GM18873 (cell line): ENCODE measurements around the gene CCSER2.

Experiments used
- ATAC-seq: cut with Tn5 transposase; IDR thresholded peaks from one replicate; pipeline ENCODE4 v1.9.1; 2021; ENCODE audit warnings: mild to moderate bottlenecking, moderate library complexity, moderate number of reproducible peaks; ENCODE audit not compliant: unreplicated experiment, low FRiP score

Gene CCSER2

GRCh38 chr10:84540617-84541288 is 212.4 kb downstream of the CCSER2 start:
- no peak for ATAC-seq

- no peak for ATAC-seq
Observed at GRCh38 chr10:84541289-84541637, 212.9 kb downstream of the CCSER2 start.

DNA sequence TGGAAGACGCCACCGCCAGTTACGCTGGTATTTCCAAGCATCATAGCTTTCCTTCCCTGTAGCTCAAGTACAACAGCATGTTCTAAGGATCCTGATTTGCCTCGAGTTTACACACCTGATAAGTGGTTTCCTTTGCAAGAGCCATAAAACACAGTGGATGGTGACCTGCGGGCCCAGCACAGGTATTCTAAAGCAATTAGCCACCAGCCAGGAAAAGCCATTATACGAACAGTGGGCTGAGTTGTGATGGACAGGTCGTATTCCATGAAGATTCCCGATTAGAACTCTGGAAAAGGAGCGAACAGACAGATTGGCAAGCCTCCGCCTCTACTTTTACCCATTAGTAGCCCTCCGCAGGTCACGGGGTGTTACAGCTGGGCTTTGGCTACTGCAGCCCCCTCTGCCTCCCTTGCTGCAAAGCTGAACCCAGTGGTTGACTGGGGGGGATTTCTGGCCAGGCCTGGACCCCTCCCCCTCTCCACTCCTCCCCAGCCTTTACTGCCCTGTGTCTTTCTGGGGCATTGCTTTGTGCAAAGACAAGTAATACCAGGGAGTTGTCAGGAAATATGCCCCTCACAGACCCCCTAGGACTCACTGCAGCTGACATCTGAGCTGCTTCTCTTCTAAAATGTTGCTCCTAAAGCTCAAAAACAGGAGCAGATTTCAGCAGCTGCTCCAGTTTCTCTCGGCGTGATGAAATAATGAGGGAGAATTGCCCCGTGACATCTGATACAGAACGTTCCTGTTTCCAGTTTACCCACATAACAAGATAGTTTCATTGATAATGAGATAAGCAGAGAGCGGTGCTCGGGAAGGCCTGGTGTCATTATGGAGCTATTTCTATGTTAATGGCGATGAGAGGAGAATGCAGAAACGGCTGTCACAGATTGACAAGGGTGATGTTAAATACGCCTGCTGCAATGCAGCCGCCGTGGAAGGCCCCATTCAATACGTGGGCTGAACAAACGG is 214.4 kb downstream of the CCSER2 start:
- no peak for ATAC-seq

GRCh38 chr10:84543948-84544347 is 215.6 kb downstream of the CCSER2 start:
- no peak for ATAC-seq

DNA sequence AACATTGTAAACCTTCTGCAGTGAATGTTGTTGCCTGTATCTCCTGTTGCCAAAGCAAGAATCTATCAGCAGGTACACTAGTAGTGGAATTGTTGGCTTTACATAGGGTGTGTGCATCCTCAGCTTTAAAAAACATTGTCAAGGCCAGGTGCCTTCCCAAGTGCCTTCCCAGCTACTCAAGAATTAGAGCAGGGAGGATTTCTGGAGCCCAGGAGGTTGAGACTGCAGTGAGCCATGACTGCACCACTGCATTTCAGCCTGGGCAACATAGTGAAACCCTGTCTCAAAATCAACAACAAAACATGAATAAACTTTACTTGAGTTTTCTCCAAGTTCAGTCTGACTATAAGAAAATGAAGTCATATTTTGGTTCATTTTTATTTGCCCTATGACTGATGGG is 217.3 kb downstream of the CCSER2 start:
- no peak for ATAC-seq

GRCh38 chr10:84546609-84547008 is 218.2 kb downstream of the CCSER2 start:
- no peak for ATAC-seq

DNA sequence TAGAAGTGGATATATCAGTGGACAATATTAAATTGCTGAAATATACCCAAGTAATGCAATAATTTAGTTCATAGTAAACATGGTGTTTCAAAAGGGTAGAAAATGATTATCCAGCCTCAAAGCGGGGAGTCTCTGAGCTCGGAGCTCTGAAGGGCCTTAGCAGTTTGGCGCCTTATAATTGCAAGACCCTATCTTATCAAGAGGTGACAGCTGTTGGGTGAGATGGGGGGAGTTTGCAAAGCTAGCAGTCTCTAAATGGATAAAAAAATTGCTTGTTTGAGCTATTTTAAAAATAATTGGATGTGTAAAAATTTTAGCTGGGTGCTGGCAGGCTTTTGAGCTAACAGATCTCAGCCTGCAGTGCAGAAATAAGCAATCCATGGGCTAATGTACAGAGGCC is 219.2 kb downstream of the CCSER2 start:
- no peak for ATAC-seq

GRCh38 chr10:84548869-84549268 is 220.5 kb downstream of the CCSER2 start:
- ATAC-seq, result no peak

- no peak for ATAC-seq
Observed at GRCh38 chr10:84549368-84550165, 221.2 kb downstream of the CCSER2 start.

DNA sequence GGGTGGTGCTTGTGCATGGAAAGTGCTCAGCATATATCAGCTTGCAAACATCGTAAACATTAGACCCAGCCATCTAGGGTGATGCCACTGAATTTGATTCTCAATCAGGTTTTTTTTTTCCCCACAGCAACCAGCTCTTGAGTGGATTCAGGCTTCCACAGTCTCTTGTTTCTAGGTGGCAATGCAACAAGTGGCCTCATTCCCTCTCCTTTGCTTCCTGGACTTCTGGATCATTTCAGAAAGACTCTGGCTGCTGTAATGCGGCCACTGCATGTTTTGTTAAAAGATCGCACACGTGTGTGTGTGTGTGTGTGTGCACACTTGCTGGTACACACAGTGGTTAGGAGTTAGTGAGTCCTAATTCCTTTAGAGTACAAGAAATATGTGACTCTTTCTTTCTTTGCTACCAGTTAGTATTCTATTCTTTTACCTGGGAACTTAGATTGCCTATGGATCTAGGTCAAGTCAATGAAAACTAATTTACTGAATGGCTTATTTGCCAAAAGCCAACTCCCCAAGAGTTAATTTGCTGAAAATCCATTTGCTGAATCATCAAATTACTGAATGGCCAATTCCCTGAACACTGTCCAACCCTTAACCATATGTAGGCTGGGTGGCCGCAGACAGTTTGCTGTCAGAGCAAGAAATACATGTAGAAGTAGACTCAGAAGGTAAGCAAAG is 222.5 kb downstream of the CCSER2 start:
- ATAC-seq, result no peak

DNA sequence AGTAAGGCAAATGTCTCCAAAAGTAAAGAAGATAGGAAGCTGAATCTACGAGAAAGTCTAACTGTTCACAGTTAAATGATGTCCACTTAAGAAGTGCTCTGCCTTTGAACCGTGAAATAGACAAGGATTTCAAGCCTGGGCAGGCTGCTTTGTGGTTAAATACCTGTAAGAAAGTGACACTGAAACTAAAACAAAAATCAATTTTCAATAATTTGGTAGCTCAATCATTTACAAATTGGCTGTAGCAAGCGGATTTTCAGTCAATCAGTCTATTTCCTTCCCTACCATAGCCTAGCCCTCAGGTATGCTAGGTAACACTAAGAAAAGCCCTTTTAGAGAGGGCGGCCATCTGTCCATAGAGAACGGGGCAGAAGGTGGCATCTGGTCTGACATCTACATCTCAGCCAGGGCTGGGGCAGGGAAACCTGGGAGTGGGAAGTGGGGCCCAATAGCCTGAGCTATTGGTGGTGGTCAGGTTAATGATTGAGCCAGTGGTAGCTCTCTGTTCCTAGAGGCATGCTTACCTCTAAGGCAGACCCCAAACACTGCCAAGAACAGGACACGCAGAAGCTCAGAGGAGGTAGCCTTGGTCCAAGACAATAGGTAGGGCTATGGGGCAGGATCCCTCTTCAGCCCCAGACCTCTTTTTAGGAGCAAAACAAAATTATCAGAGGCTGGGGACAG is 223.2 kb downstream of the CCSER2 start:
- ATAC-seq, result peak; percentile 62

DNA sequence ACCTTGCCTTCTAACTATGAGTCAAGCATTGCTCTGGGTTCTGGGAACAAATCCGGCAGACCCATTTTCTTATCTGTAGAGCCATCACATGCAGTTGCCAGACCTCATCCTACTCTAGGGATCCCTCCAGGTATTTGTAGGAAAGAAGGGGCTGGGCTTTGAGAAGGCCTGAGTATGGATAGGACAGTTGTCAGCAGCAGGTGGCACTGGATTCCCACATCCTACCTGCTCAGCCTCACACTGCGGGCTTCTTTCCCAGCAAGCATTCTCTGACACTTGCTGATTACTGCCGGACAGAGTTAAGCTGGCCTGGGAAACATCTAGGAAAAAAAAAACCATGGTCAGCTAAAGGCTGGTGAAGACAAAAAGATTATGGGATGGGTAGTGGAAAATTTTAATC is 224.1 kb downstream of the CCSER2 start:
- no peak for ATAC-seq

DNA sequence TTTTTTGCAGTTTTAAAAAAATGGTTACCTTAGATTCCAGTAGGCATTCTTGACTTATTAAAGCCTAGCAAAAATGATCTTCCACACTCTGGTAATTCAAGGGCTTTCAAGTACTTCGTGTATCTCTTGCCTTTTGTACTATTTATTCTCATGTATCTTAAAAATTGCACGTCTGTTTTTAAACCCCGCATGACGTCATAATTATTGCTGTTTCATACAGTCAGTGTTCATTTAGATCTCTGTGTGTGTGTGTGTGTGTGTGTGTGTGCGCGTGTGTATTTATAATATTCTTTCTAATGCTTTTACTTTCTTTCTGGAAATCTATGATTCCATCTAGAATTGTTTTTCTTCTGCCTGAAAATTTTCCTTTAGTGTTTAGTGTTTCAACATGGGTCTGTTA is 234.2 kb downstream of the CCSER2 start:
- ATAC-seq, result no peak

DNA sequence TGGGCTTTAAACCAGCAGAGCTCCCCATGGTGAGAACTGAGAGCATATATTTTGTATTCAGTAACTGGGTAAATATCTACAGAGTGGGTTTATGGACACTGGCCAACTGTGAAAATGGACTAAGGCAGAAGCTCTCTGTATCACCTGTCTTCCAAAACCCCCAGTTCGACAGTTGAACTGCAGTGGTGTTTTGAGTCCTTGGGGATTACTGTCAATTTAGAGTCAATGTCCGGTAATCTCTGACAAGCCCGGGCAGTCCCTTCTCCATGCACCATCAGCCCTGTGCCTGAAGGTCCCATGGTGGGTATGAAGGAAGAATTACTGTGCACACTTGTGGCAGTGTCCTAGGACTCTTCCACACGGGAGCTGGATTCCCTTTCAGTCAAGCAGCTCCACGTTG is 235.0 kb downstream of the CCSER2 start:
- peak; percentile 88 for ATAC-seq

DNA sequence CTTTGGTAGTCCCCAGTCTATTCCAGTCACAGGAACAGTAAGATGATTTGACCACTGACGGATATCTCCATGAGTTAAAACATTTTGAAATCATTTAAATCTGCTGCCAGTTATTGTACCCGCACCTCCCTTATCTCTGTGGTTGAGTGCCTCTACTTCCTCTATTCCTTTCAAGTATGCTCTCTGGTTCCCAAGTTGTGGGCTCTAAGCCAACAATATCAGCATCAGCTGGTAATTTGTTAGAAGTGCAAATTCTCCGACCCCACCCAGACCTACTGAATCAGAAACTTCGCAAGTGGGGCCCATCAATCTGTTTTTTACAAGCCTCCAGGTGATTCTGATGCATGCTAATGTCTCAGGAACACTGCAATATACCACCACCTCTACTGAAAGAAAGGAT is 235.5 kb downstream of the CCSER2 start:
- peak; percentile 18 for ATAC-seq

DNA sequence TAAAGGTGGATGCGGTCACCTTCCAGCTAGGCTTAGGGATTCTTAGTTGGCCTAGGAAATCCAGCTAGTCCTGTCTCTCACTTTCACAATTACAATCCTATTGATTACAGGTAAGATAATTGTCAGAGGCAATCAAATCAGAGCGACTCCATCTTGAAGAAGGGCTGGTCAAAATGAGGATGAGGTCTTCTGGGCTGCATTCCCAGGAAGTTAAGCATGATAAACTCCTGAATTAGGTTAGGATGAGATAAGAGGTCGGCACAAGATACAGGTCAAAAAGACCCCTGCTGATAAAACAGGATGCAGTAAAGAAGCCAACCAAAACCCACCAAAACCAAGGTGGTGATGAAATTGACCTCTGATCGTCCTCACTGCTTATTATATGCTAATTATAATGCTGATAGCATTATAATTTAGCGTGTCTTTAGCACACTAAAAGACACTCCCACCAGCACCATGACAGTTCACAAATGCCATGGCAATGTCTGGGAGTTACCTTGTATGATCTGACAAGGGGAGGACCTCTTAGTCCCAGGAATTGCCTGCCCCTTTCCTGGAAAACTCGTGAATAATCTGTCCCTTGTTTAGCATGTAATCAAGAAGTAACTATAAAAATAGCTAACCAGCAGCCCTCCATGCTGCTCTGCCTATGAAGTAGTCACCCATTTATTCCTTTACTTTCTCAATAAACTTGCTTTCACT is 237.6 kb downstream of the CCSER2 start:
- no peak for ATAC-seq

DNA sequence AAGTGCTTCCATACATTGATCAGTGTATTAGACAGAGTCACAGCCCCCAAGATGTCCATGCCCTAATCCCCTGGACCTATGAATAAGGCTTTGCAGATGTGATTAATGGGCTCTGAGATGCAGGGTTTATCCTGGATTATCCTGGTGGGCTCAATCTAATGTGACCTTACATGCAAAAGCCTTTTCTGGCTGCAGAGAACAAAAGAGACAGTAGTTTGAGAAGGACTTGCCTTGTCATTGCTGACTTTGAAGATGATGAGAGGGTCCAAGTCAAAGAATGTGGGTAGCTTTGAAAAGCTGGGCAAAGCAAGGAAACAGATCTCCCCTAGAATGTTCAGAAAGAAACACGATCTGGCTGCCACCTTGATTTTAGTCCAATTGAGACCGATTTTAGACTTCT is 238.7 kb downstream of the CCSER2 start:
- ATAC-seq, result no peak
